ENCODE results near the gene CCSER2. TPM values are rescaled to one million over a fixed set of nuclear protein-coding genes. Genes with fewer than 3 reads are reported as not detected.
"Not testable (repeated sequence)": the region's sequence is repeated elsewhere in the genome, so short reads cannot be mapped to it uniquely, and the experiment has no call there.

The CCSER2 gene
- 7.6 TPM for polyA plus RNA-seq (2012; ENCODE audit: insufficient read depth, insufficient read length, low read depth)

- Histone ChIP-seq H3K36me3 (0 out of 2 replicates have a peak, but pooled peaks cover 2% of the 10 kb centered on the region), H3K27me3 (no peaks in the 10 kb centered on the region), H3K4me1 (no peaks in the 10 kb centered on the region; the same call in 1 of the 2 replicates), H3K4me3 (ENCODE audit: low read depth, low read length) (peak within 1 kb of the TSS; percentile 87), H3K9me3 (no peaks in the 10 kb centered on the region)
- peak; percentile 98 for DNase-seq
- no peak for TF ChIP-seq CTCF (IDR thresholded peaks at IDR 0.05; ENCODE audit: low read depth, low read length)
Observed at GRCh38 chr10:84328418-84329195, at the start of gene CCSER2. Gene CCSER2 (plus strand): TSS chr10:84328589. CDS start chr10:84371053, 42,464 bp downstream.

- H3K27me3 ChIP-seq; H3K4me1 ChIP-seq; H3K36me3 ChIP-seq; DNase-seq; H3K9me3 ChIP-seq; H3K4me3 ChIP-seq (ENCODE audit: low read depth, low read length): not testable (repeated sequence)
Observed at GRCh38 chr10:84279876-84280475, 48.4 kb upstream of the CCSER2 start.

GRCh38 chr10:84286695-84287094, 41.7 kb upstream of the CCSER2 start:
- H3K27me3 ChIP-seq: no peaks in the 10 kb centered on the region
- DNase-seq: no peak
- no peak for TF ChIP-seq CTCF (IDR thresholded peaks at IDR 0.05; ENCODE audit: low read depth, low read length)
- no peaks in the 10 kb centered on the region for H3K9me3 ChIP-seq
- H3K36me3 ChIP-seq: no peaks in the 10 kb centered on the region
- H3K4me3 ChIP-seq (ENCODE audit: low read depth, low read length): no peak overlapping the region
- no peaks in the 10 kb centered on the region for H3K4me1 ChIP-seq

GRCh38 chr10:84288151-84288550, 40.2 kb upstream of the CCSER2 start:
- no peak for DNase-seq
- no peaks in the 10 kb centered on the region for H3K36me3 ChIP-seq
- no peak for TF ChIP-seq CTCF (IDR thresholded peaks at IDR 0.05; ENCODE audit: low read depth, low read length)

GRCh38 chr10:84289521-84290200, 38.7 kb upstream of the CCSER2 start:
- Histone ChIP-seq H3K4me1 (no peaks in the 10 kb centered on the region; the same call in 1 of the 2 replicates), H3K4me3 (ENCODE audit: low read depth, low read length) (no peak overlapping the region), H3K27me3 (no peaks in the 10 kb centered on the region), H3K36me3 (no peaks in the 10 kb centered on the region), H3K9me3 (no peaks in the 10 kb centered on the region)
- DNase-seq: no peak
- TF ChIP-seq CTCF (IDR thresholded peaks at IDR 0.05; ENCODE audit: low read depth, low read length): no peak

More at GRCh38 chr10:84288151-84288550, 40.2 kb upstream of the CCSER2 start:
- H3K27me3 ChIP-seq: no peaks in the 10 kb centered on the region
- no peak overlapping the region for H3K4me3 ChIP-seq (ENCODE audit: low read depth, low read length)
- H3K9me3 ChIP-seq: no peaks in the 10 kb centered on the region
- no peaks in the 10 kb centered on the region for H3K4me1 ChIP-seq

- no peaks in the 10 kb centered on the region for H3K36me3 ChIP-seq
- H3K4me1 ChIP-seq: no peaks in the 10 kb centered on the region; the same call in 1 of the 2 replicates
- DNase-seq: no peak
Observed at GRCh38 chr10:84290235-84290634, 38.2 kb upstream of the CCSER2 start.

More at GRCh38 chr10:84290235-84290634, 38.2 kb upstream of the CCSER2 start:
- Histone ChIP-seq H3K4me3 (ENCODE audit: low read depth, low read length) (no peak overlapping the region), H3K9me3 (no peaks in the 10 kb centered on the region), H3K27me3 (no peaks in the 10 kb centered on the region)
- no peak for TF ChIP-seq CTCF (IDR thresholded peaks at IDR 0.05; ENCODE audit: low read depth, low read length)

All from BE2C (cell line).